Loucy (cell line): ENCODE results near the gene GNAT1.

Source experiments
- H2AFZ ChIP-seq: fragments of 200-600 bp; sonication (generic); 2 replicates; pipeline ENCODE4 v1.6.0; 2016; ENCODE audit warnings: antibody characterized with exemption, mild to moderate bottlenecking, low read length, moderate library complexity
- H3F3A ChIP-seq: fragments of 200-600 bp; 2 replicates; pipeline ENCODE4 v1.6.0; 2016; ENCODE audit warnings: antibody characterized with exemption, low read depth, mild to moderate bottlenecking
- H3K27me3 ChIP-seq: fragments of 200-600 bp; sonication (generic); 2 replicates; pipeline ENCODE4 v1.6.1; 2014; ENCODE audit warnings: low read length, mild to moderate bottlenecking; ENCODE audit not compliant: insufficient read depth, poor library complexity, severe bottlenecking
- H3K36me3 ChIP-seq: fragments of 200-600 bp; sonication (generic); 2 replicates; pipeline ENCODE4 v1.6.1; 2016; ENCODE audit warnings: low read length; ENCODE audit not compliant: insufficient read depth
- H3K4me1 ChIP-seq: fragments of 200-600 bp; sonication (generic); 2 replicates; pipeline ENCODE4 v1.5.1; 2014; ENCODE audit warnings: low read length, mild to moderate bottlenecking; ENCODE audit not compliant: insufficient read depth, poor library complexity, severe bottlenecking
- H3K4me2 ChIP-seq: fragments of 200-600 bp; sonication (generic); 2 replicates; pipeline ENCODE4 v1.6.0; 2014; ENCODE audit warnings: antibody characterized with exemption, low read length, low read depth, mild to moderate bottlenecking; ENCODE audit not compliant: poor library complexity, severe bottlenecking
- H3K4me3 ChIP-seq: fragments of 200-600 bp; sonication (generic); 2 replicates; pipeline ENCODE4 v1.5.1; 2014; ENCODE audit warnings: low read length, mild to moderate bottlenecking, mixed read lengths; ENCODE audit not compliant: poor library complexity, severe bottlenecking
- H3K79me2 ChIP-seq: fragments of 200-600 bp; sonication (generic); 2 replicates; pipeline ENCODE4 v1.6.1; 2014; ENCODE audit warnings: low read length; ENCODE audit not compliant: insufficient read depth
- H3K9ac ChIP-seq: fragments of 200-600 bp; sonication (generic); 2 replicates; pipeline ENCODE4 v1.6.0; 2014; ENCODE audit warnings: mild to moderate bottlenecking, low read depth, low read length, moderate library complexity; ENCODE audit not compliant: poor library complexity, severe bottlenecking
- H3K9me2 ChIP-seq: fragments of 200-600 bp; sonication (generic); replicated peaks from 2 replicates; pipeline ENCODE4 v1.6.1; 2016; ENCODE audit warnings: low read depth, low read length, mixed read lengths
- H3K9me3 ChIP-seq: fragments of 200-600 bp; sonication (generic); 2 replicates; pipeline ENCODE4 v1.6.1; 2014; ENCODE audit warnings: mild to moderate bottlenecking, antibody characterized with exemption, low read length, low read depth; ENCODE audit not compliant: insufficient read depth
- H4K20me1 ChIP-seq: fragments of 200-600 bp; sonication (generic); 2 replicates; pipeline ENCODE4 v1.6.0; 2014; ENCODE audit warnings: antibody characterized with exemption, low read length, mild to moderate bottlenecking; ENCODE audit not compliant: insufficient read depth, poor library complexity, severe bottlenecking
- CTCF ChIP-seq: fragments of 200-600 bp; sonication (generic); conservative IDR thresholded peaks from 2 replicates; pipeline ENCODE4 v1.5.1; 2014; ENCODE audit warnings: mild to moderate bottlenecking, antibody characterized with exemption, low read length
- EZH2phosphoT487 ChIP-seq: fragments of 200-600 bp; IDR thresholded peaks from 2 replicates; pipeline ENCODE4 v1.6.1; 2018; ENCODE audit warnings: antibody characterized with exemption, mild to moderate bottlenecking, moderate library complexity, borderline replicate concordance

Gene GNAT1

DNA sequence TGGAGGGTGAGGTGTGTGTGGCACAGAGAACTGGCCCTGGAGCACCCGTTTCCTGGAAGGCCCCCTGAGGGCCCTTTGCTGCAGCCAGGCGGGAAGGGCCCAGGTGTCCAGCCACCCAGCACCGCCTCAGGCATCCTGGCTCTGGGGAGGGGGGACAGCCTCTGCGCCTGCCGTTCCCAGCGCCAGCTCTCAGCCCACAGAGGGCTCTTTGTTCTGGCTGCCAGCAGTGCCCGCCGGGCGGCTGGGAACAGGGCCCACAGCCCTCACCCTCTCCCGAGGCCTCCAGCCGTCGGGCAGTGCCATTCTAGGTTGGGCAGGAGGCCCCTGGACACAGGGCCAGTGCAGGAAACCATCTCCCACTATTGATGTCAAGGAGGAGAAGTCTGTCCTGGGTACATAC is 22.0 kb downstream of the GNAT1 start:
- Histone ChIP-seq H3K9me2 (no peaks in the 10 kb centered on the region), H3K4me2 (no peak overlapping the region), H3K27me3 (no peaks in the 10 kb centered on the region), H3F3A (no peaks in the 10 kb centered on the region), H3K9me3 (no peaks in the 10 kb centered on the region), H3K9ac (no peak overlapping the region), H3K4me3 (no peak overlapping the region), H3K79me2 (no peaks in the 10 kb centered on the region), H2AFZ (no peak overlapping the region), H3K36me3 (no peaks in the 10 kb centered on the region), H4K20me1 (no peaks in the 10 kb centered on the region), H3K4me1 (no peaks in the 10 kb centered on the region)
- TF ChIP-seq EZH2phosphoT487, result no peak
- TF ChIP-seq CTCF, result no peak

GRCh38 chr3:50214824-50215223 is 23.4 kb downstream of the GNAT1 start:
- no peak overlapping the region for H3K4me2 ChIP-seq
- no peaks in the 10 kb centered on the region for H3K9me2 ChIP-seq
- H2AFZ ChIP-seq, result no peak overlapping the region
- no peaks in the 10 kb centered on the region for H3K27me3 ChIP-seq
- no peaks in the 10 kb centered on the region for H4K20me1 ChIP-seq
- no peaks in the 10 kb centered on the region for H3K36me3 ChIP-seq
- H3K4me1 ChIP-seq, result no peaks in the 10 kb centered on the region
- H3K79me2 ChIP-seq, result no peaks in the 10 kb centered on the region
- no peak overlapping the region for H3K4me3 ChIP-seq
- H3K9me3 ChIP-seq, result no peaks in the 10 kb centered on the region
- TF ChIP-seq CTCF (no peak), EZH2phosphoT487 (no peak)
- H3F3A ChIP-seq, result no peaks in the 10 kb centered on the region
- H3K9ac ChIP-seq, result no peak overlapping the region

DNA sequence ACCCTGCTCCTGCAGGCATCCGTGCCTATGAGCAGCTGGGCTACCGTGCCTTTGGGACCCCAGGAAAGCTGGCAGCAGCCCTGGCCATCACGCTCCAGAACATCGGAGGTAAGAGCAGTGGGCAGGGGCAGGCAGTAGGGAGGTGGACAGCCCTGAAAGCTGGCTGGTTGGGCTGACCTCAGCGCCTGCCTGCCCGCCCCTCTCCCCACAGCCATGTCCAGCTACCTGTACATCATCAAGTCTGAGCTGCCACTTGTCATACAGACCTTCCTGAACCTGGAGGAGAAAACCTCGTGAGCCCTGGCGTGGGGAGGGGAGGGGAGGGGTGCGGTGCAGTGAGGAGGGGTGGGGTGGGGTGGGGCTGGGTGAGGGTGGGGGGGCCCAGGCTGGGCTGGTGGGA is 24.1 kb downstream of the GNAT1 start:
- H3F3A ChIP-seq, result no peaks in the 10 kb centered on the region
- TF ChIP-seq EZH2phosphoT487 (no peak), CTCF (no peak)
- no peaks in the 10 kb centered on the region for H3K36me3 ChIP-seq
- H2AFZ ChIP-seq, result no peak overlapping the region
- H3K9ac ChIP-seq, result no peak overlapping the region
- H4K20me1 ChIP-seq, result no peaks in the 10 kb centered on the region
- no peaks in the 10 kb centered on the region for H3K27me3 ChIP-seq
- H3K9me3 ChIP-seq, result no peaks in the 10 kb centered on the region
- no peaks in the 10 kb centered on the region for H3K4me1 ChIP-seq
- no peak overlapping the region for H3K4me3 ChIP-seq
- no peak overlapping the region for H3K4me2 ChIP-seq
- H3K9me2 ChIP-seq, result no peaks in the 10 kb centered on the region
- H3K79me2 ChIP-seq, result no peaks in the 10 kb centered on the region
